GM20000 (cell line): Measurements from ENCODE around the gene ALOXE3.

Source experiments
- DNase-seq: peaks from one replicate; pipeline ENCODE4 v3.0.0; 2012; ENCODE audit warnings: low spot score
- CTCF ChIP-seq: IDR thresholded peaks from 2 replicates; pipeline ENCODE4 v1.5.1; 2012; ENCODE audit warnings: mild to moderate bottlenecking, control low read depth; ENCODE audit errors: extremely low read depth, missing control alignments

Gene ALOXE3

GRCh38 chr17:8122422-8122923 lies 4.2 kb upstream of the ALOXE3 start:
- no peak for TF ChIP-seq CTCF
- no peak for DNase-seq

- peak; percentile 85 for DNase-seq
Measured at GRCh38 chr17:8121681-8122421, 3.5 kb upstream of the ALOXE3 start.

GRCh38 chr17:8121407-8121680 lies 3.0 kb upstream of the ALOXE3 start:
- no peak for TF ChIP-seq CTCF
- no peak for DNase-seq

More at GRCh38 chr17:8121681-8122421, 3.5 kb upstream of the ALOXE3 start:
- peak; percentile 87 for TF ChIP-seq CTCF

- TF ChIP-seq CTCF, result peak; percentile 5
- peak; percentile 78 for DNase-seq
Measured at GRCh38 chr17:8120520-8121406, 2.4 kb upstream of the ALOXE3 start.

GRCh38 chr17:8119581-8120519 lies 1.5 kb upstream of the ALOXE3 start:
- peak; percentile 74 for DNase-seq
- TF ChIP-seq CTCF, result no peak

GRCh38 chr17:8118769-8119580 lies 661 bp upstream of the ALOXE3 start:
- peak; percentile 87 for DNase-seq
- TF ChIP-seq CTCF, result peak; percentile 84
